Aortic smooth muscle cell (primary cell): ENCODE measurements around the gene CDC42BPG. TPM values are rescaled to one million over a fixed set of nuclear protein-coding genes. Genes with fewer than 3 reads are reported as not detected.

ENCODE experiments used
- total RNA-seq: library from RNA; depleted of rRNA; stranded (reverse); fragments of >200 nt; gene quantifications from 2 replicates; pipeline ENCODE4 v1.2.3, GENCODE V29; 2014

CDC42BPG gene, protein sequence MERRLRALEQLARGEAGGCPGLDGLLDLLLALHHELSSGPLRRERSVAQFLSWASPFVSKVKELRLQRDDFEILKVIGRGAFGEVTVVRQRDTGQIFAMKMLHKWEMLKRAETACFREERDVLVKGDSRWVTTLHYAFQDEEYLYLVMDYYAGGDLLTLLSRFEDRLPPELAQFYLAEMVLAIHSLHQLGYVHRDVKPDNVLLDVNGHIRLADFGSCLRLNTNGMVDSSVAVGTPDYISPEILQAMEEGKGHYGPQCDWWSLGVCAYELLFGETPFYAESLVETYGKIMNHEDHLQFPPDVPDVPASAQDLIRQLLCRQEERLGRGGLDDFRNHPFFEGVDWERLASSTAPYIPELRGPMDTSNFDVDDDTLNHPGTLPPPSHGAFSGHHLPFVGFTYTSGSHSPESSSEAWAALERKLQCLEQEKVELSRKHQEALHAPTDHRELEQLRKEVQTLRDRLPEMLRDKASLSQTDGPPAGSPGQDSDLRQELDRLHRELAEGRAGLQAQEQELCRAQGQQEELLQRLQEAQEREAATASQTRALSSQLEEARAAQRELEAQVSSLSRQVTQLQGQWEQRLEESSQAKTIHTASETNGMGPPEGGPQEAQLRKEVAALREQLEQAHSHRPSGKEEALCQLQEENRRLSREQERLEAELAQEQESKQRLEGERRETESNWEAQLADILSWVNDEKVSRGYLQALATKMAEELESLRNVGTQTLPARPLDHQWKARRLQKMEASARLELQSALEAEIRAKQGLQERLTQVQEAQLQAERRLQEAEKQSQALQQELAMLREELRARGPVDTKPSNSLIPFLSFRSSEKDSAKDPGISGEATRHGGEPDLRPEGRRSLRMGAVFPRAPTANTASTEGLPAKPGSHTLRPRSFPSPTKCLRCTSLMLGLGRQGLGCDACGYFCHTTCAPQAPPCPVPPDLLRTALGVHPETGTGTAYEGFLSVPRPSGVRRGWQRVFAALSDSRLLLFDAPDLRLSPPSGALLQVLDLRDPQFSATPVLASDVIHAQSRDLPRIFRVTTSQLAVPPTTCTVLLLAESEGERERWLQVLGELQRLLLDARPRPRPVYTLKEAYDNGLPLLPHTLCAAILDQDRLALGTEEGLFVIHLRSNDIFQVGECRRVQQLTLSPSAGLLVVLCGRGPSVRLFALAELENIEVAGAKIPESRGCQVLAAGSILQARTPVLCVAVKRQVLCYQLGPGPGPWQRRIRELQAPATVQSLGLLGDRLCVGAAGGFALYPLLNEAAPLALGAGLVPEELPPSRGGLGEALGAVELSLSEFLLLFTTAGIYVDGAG (N-terminal part only)
- 0.25 and 0.26 TPM in 2 replicates for total RNA-seq

DNA sequence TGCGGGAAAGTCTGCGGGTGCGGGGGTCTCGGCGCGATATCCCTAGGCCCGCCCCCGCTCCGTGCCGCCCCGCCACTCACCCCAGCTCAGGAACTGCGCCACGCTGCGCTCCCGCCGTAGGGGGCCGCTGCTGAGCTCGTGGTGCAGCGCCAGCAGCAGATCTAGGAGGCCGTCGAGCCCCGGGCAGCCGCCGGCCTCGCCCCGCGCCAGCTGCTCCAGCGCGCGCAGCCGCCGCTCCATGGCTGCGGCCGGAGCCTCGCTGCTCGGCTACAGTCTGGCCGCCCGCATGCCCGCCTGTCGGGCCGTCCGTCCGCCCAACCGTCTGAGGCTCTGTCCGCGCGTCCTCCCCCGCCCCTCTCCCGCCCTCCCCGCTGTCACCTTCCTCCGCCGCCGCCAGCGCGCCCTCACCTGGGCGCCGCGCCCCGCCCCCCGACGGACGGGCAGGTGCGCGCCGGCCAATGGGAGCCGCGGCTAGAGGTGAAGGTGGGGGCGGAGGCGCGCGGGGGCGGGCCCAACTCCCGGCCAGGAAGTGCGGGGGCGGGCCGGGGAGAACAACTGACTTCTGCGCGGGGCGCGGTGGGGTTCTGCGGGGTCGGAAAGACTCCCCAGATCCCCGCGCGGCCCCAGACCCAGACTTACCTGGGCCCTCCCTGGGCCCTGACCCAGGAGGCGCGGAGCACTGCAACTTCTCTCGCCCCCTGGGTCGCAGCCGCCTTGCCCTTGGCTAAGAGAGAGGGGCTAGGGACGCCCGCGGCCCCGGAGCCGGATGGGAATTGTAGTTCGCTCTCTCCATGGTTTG lies at the start of gene CDC42BPG:
CDC42BPG (minus strand) TSS at position 324 of the 799 bp plus-strand sequence; CDS start at position 240, 84 bp downstream.

DNA sequence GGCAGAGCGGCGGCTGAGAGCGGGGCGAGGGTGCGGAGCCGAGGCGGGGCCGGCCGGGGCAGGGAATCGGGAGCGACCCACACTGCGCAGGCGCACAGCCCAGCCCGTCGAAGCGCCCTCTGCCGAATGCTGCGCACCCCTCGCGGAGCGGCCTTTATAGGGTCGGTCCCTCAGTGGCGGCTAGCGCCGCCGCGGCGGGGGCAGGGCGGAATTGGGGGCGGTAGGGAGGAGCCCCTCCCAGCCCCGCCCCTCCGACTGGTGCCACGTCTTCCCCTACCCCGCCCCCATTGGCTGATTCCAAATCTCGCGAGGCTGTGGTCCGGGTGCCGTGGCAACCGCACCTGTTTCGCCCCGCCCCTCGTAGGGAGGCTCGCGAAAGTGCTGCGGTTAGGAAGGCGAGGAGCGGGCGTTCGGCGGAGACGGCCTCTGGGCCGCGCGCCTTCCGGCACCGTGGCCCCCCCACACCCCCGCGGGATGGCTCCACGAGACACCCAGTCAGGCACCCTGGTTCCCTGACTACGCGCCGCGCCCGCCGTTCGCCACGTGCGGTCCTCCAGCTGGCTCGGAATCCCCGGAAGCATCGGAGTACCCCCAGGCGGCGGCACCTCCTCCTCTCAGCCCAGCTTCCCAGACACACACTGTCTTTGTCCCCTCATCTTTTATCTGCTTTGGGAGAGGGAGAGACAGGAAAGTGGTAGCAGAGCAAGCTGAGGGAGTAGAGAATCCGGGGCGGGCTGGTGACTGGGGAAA lies 34.2 kb upstream of the CDC42BPG start, which contains the start of gene EHD1:
EHD1 (minus strand) TSS at position 128 of the 750 bp plus-strand sequence. CDS start 157 bp downstream, outside the sequence.

DNA sequence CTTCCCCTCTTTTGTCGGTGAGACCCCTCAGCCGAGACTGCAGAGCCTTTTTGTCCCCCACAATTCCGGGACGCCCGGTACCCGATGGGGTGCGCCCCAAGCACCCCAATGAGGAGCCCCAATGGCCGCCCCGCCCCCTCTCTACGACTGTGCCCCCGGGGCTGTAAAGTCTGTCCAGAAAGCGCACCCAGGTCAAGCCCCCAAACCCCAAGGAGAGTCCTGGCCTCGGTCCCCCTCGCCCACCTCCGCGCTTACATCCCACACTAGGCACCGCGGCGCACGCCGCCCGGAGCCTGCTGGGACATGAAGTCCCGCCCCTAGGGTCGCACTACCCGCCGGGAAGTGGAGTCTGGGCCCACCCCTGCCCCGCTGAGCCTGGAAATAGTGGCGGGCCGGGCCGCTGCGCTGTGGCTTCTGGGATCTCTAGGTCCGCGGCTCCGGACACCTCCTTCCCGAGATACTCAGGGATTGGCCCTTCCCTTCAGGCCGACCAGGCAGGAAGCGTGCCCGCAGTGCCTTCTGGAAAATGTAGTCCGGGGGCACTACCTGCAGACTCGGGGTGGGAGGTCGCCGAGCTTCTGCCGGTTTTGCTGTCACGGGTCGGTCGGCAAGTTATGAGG lies 34.1 kb downstream of the CDC42BPG start, which contains the start of gene MEN1:
MEN1 (minus strand) TSS at position 281 of the 620 bp plus-strand sequence. CDS start 442 bp downstream, outside the sequence.

DNA sequence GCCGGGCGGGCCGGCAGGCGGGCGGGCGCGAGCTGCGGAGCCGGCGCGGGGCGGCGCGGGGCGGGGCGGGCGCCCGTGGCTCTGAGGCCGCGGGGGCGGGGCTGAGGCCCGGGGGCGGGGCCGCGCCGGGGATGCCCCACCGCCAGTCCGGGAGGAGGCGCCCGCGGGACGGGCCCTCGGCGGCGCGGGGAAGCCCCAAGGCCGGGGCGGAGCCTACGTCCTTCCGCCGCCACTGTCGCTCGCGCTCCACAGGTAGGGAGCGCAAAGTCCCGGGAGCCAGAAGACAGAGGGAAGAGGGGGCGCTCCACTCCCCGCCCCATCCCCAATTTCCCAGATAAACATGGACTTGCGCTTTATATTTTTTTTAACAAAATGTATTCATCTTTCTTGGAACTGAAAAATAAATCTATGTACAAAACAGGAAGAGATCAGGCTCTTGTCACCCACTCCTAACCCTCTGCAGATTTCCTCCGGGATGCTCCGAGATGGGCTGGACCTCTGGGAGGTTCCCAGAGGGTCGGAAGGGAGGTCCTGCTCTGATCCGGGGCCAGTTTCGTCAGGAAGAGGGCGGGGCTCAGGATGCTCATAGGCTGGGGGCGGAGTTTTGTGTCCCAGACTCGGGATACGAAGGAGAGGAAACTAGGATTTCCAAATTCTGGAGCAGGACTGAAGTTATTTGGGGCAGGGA lies 41.2 kb downstream of the CDC42BPG start, which contains the start of gene MAP4K2:
MAP4K2 (minus strand) TSS at position 57 of the 688 bp plus-strand sequence. CDS start 65 bp downstream, outside the sequence.

DNA sequence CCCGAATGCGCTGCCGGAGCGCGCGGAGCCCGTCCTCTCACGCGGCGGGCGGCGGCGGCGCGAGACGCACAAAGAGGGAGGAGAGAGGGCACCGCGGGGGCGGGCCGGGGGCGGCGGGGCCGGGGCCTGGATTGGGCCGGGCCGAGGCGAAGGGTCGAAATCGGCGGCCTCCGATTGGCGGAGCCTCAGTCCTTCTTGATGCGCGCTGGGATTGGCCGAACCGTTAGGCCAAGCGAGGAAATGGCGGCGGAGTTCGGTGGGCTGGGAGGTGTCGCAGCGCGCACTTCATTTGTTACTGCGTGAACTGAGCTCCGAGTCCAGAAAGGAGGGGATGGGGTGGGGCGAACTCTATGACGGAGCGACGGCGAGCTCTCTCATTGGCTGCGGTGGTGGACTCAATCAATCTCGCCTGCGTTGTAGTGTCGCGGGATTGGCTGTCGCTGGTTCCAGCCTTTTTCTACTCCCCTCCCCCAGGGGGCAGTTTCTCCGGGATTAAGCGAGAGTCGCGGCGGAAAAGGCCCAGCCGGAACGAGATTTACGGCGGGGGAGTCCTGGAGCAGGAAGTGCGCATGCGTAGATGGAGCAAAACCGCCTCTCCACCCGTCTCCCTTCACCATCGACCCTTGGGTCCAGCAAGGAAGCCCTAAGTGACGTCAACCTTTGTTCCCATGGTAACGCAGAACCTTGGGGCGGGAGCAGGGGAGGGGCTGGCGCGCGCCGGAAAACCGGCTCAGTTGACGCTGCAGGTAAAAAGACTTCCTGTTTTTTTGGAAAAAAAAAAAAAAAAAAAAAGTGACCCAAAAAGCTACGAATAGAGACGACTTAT lies 65.8 kb downstream of the CDC42BPG start, which contains the start of gene SF1:
SF1 (minus strand) TSS at position 70 of the 826 bp plus-strand sequence. CDS start 150 bp downstream, outside the sequence.

Other genes starting within 250 kb of the CDC42BPG start
- 27.3 and 30.3 TPM in 2 replicates for gene NRXN2, start 121.5 kb downstream of the CDC42BPG start, total RNA-seq
- gene RASGRP2, start 100.5 kb downstream of the CDC42BPG start, total RNA-seq, result 0.19 TPM in 1 of 2 replicates, not detected in the other
- 1.3 and 1.4 TPM in 2 replicates for gene PYGM, start 84.7 kb downstream of the CDC42BPG start, total RNA-seq
- 70.8 and 88.3 TPM in 2 replicates for gene SF1, start 66.1 kb downstream of the CDC42BPG start, total RNA-seq
- gene MAP4K2, start 41.4 kb downstream of the CDC42BPG start, total RNA-seq, result 8.5 and 8.9 TPM in 2 replicates
- gene MEN1, start 34.1 kb downstream of the CDC42BPG start, total RNA-seq, result 8.6 and 9.3 TPM in 2 replicates
- 104 and 110 TPM in 2 replicates for gene EHD1, start 34.0 kb upstream of the CDC42BPG start, total RNA-seq
- gene ATG2A, start 72.6 kb upstream of the CDC42BPG start, total RNA-seq, result 7.8 and 8.1 TPM in 2 replicates
- gene PPP2R5B, start 80.0 kb upstream of the CDC42BPG start, total RNA-seq, result 10.3 and 11.6 TPM in 2 replicates
- gene GPHA2, start 91.2 kb upstream of the CDC42BPG start, total RNA-seq, result not detected in 2 replicates
- gene MAJIN, start 127.5 kb upstream of the CDC42BPG start, total RNA-seq, result not detected in 2 replicates
- gene BATF2, start 152.3 kb upstream of the CDC42BPG start, total RNA-seq, result 0.26 and 0.81 TPM in 2 replicates
- 95.3 and 110 TPM in 2 replicates for gene ARL2, start 169.5 kb upstream of the CDC42BPG start, total RNA-seq
- gene SNX15, start 182.8 kb upstream of the CDC42BPG start, total RNA-seq, result 10.6 and 11.9 TPM in 2 replicates
- 6.2 and 9.0 TPM in 2 replicates for gene SAC3D1, start 196.6 kb upstream of the CDC42BPG start, total RNA-seq
- 23.3 and 27.0 TPM in 2 replicates for gene NAALADL1, start 213.9 kb upstream of the CDC42BPG start, total RNA-seq
- 4.2 and 7.8 TPM in 2 replicates for gene CDCA5, start 239.4 kb upstream of the CDC42BPG start, total RNA-seq
- gene ZFPL1, start 239.6 kb upstream of the CDC42BPG start, total RNA-seq, result 32.7 and 35.9 TPM in 2 replicates